Measurements from ENCODE around the gene NLRP12. TPM values are rescaled to one million over a fixed set of nuclear protein-coding genes. Genes with fewer than 3 reads are reported as not detected.

The NLRP12 gene
- total and polyA plus RNA-seq, 2 of the 4 experiments (the other 2 are of a cell fraction) = not detected

GRCh38 chr19:53853707-53854106 lies 29.6 kb upstream of the NLRP12 start:
- Histone ChIP-seq H4K91ac (ENCODE audit: insufficient read depth, low read depth, low read length) (no peak overlapping the region), H2BK5ac (ENCODE audit: low read depth, low read length, poor library complexity, severe bottlenecking) (no peak overlapping the region), H3K9ac (ENCODE audit: low read depth, low read length) (no peak overlapping the region), H3K27me3 (ENCODE audit: control insufficient read depth, insufficient read depth, low read length) (no peaks in the 10 kb centered on the region), H4K8ac (ENCODE audit: low read depth in 2 of 2, low read length in 2 of 2) (no peak overlapping the region), H3K36me3 (ENCODE audit: control insufficient read depth, insufficient read depth, low read length) (no peaks in the 10 kb centered on the region), H2BK20ac (ENCODE audit: low read depth, low read length) (no peak overlapping the region), H3K9me3 (ENCODE audit: control insufficient read depth, insufficient read depth, low read length) (no peaks in the 10 kb centered on the region), H3K27ac (ENCODE audit: insufficient read depth, low read length) (no peak overlapping the region), H2BK15ac (ENCODE audit: low read depth, low read length) (no peak overlapping the region), H3K56ac (ENCODE audit: extremely low read depth, insufficient read depth, low read length) (no peak overlapping the region), H2BK120ac (ENCODE audit: low read depth, low read length) (no peak overlapping the region), H2AFZ (replicated peaks; ENCODE audit: low read length, poor library complexity) (no peak overlapping the region), H3K14ac (replicated peaks; ENCODE audit: low read depth, low read length) (no peak overlapping the region), H3K4me2 (ENCODE audit: low read depth, low read length) (no peak overlapping the region), H3K9me1 (ENCODE audit: insufficient read depth, low read length) (no peaks in the 10 kb centered on the region), H2AK9ac (replicated peaks; ENCODE audit: low read depth, low read length, poor library complexity) (no peak overlapping the region), H3K79me1 (ENCODE audit: low read depth in 1 of 2, low read length in 2 of 2) (no peaks in the 10 kb centered on the region), H3K4me3 (ENCODE audit: insufficient read depth, low read depth, low read length) (no peak overlapping the region), H4K5ac (ENCODE audit: low read depth, low read length) (no peak overlapping the region), H4K20me1 (ENCODE audit: insufficient read depth, low read length) (no peaks in the 10 kb centered on the region), H3K4ac (ENCODE audit: low read depth, low read length) (no peak overlapping the region), H3K4me1 (ENCODE audit: control insufficient read depth, insufficient read depth, low read length) (0 out of 2 replicates have a peak, but pooled peaks cover 2% of the 10 kb centered on the region), H2AK5ac (ENCODE audit: low read depth, low read length) (no peak overlapping the region), H3K18ac (ENCODE audit: low read depth, low read length) (no peak overlapping the region), H3K23ac (ENCODE audit: low read depth, low read length) (no peak overlapping the region)
- ChIA-PET POLR2A (ENCODE audit: unreplicated experiment) (no interaction called here), CTCF (interaction anchor here (0.6 to 1.1 kb wide), 4 partner anchors 10 to 548 kb away, joined by 3 to 4 read pairs (median 3); partner anchors contain the start of gene MYADM)
- intact Hi-C loops (cut with micrococcal nuclease) (no loop called here), in situ Hi-C loops (cut with MboI; ENCODE audit: low sequenced_read_pairs) (no loop called here), dilution Hi-C loops (cut with HindIII; ENCODE audit: low sequenced_read_pairs, unreplicated experiment) (no loop called here)
- 100% methylated on average over 1 of the region's 2 CpGs; no CpG with 5 or more reads in 1 of the 2 experiments for WGBS, 2 experiments (ENCODE audit: extremely low coverage in 2 of 2, insufficient read length in 1 of 2)
- no peak for DNase-seq
- no TSS peak for BruUV-seq (replicated peaks)
- TF ChIP-seq FOS (IDR thresholded peaks at IDR 0.05; ENCODE audit: low read depth, low read length) = no peak
- TF ChIP-seq MXI1 (IDR thresholded peaks at IDR 0.05; ENCODE audit: borderline replicate concordance, low read depth, low read length) = no peak
- no peak for TF ChIP-seq USF2 (IDR thresholded peaks at IDR 0.05; ENCODE audit: low read depth, low read length)
- TF ChIP-seq MAZ (IDR thresholded peaks at IDR 0.05; ENCODE audit: borderline replicate concordance, low read depth, low read length) = no peak
- TF ChIP-seq BHLHE40 (IDR thresholded peaks at IDR 0.05; ENCODE audit: low read depth, low read length) = no peak
- TF ChIP-seq CEBPB (IDR thresholded peaks at IDR 0.05; ENCODE audit: low read depth, low read length) = no peak
- no peak for TF ChIP-seq RFX5 (IDR thresholded peaks at IDR 0.05; ENCODE audit: low read depth, low read length)
- no peak for TF ChIP-seq ELK1 (IDR thresholded peaks at IDR 0.05; ENCODE audit: borderline replicate concordance, low read depth, low read length)
- ATAC-seq (ENCODE audit: low read depth) = no peak

Data from IMR-90 (cell line).